Mammary epithelial cell (primary cell): Measurements from ENCODE around the gene TTC21A.

Experiments used
- CTCF ChIP-seq, 2 donors: IDR thresholded peaks in 1 of 2; conservative IDR thresholded peaks in 1 of 2; 2 replicates each; pipeline ENCODE4 v1.5.1; 2011 to 2012; ENCODE audit warnings: inconsistent platforms in 2 of 2, low read length in 2 of 2, mild to moderate bottlenecking in 2 of 2, control low read depth in 1 of 2, low read depth in 1 of 2; ENCODE audit not compliant: insufficient read depth in 1 of 2; ENCODE audit errors: extremely low read depth in 1 of 2
- EZH2 ChIP-seq: IDR thresholded peaks from 2 replicates; pipeline ENCODE4 v1.6.1; 2012; ENCODE audit warnings: low read length, inconsistent platforms, borderline replicate concordance

DNA sequence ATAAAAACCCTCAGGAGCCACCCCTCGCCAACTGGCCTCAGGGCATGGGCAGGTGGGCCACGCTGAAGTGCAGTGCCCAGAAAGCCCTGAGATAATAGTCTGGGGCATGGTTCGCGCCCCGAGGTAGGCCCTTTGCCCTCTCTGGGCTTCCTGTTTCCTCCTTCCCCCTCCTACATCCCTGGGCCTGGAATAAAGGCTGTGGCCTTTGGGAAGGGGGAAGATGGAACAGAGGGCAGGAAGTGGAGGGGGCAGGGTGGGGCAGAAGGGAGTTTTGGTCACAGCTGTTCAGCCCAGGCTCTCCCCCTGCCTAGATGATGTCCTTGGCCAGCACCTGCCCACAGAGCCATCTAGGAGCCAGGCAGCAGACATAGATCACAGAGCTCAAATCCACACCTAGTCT, 34.6 kb downstream of the TTC21A start:
- TF ChIP-seq CTCF (conservative IDR thresholded peaks at IDR 0.05 in 1 of 2, IDR thresholded peaks at IDR 0.05 in 1 of 2; ENCODE audit: extremely low read depth in 1 of 2, insufficient read depth in 1 of 2, low read depth in 1 of 2, low read length in 2 of 2) (no peak), EZH2 (no peak)
